K562 (cell line): ENCODE results near the gene TMC8. TPM values are rescaled to one million over a fixed set of nuclear protein-coding genes. Genes with fewer than 3 reads are reported as not detected.

ENCODE experiments used
- ATF7 ChIP-seq: fragments of 450-650 bp; IDR thresholded peaks from 2 replicates; pipeline ENCODE4 v1.7.1; 2014; ENCODE audit warnings: mild to moderate bottlenecking, moderate library complexity
- FOXK1 ChIP-seq: sonication (generic); formaldehyde crosslinking; IDR thresholded peaks from 2 replicates; pipeline ENCODE4 v1.8.0; 2022; ENCODE audit warnings: missing genetic modification reagents, mild to moderate bottlenecking, borderline replicate concordance
- GTF2B ChIP-seq: IDR thresholded peaks from 2 replicates; pipeline ENCODE4 v1.6.1; 2011; ENCODE audit not compliant: insufficient read length; ENCODE audit errors: extremely low read depth
- HNRNPH1 ChIP-seq: fragments of 200-400 bp; formaldehyde crosslinking; optimal IDR thresholded peaks from 2 replicates; pipeline ENCODE3; 2017; ENCODE audit warnings: low read depth, mild to moderate bottlenecking, low read length, moderate library complexity
- PCBP2 ChIP-seq: fragments of 200-400 bp; formaldehyde crosslinking; IDR thresholded peaks from 2 replicates; pipeline ENCODE4 v1.6.1; 2018; ENCODE audit warnings: low read length, low read depth, mild to moderate bottlenecking, moderate library complexity; ENCODE audit not compliant: poor library complexity, severe bottlenecking
- ZFPM2 ChIP-seq: fragments of 250-450 bp; sonication (Bioruptor Pico); IDR thresholded peaks from 2 replicates; pipeline ENCODE4 v1.5.1; 2022; ENCODE audit warnings: mild to moderate bottlenecking
- polyA plus RNA-seq, 8 experiments: library from polyadenylated mRNA; depleted of rRNA in 4 of 8; stranded (reverse) in 5 of 8; unstranded in 3 of 8; fragments of >200 nt; fragmentation: Nextera tagmentation in 2 of 8; fragmentation: Illumina TruSeq in 1 of 8; extraction: Ambion mirVana in 2 of 8; extraction: Trizol in 1 of 8; gene quantifications; 2 replicates each; pipeline versions ENCODE4 v1.2.1 to v1.2.3, GENCODE V29; 2011 to 2014; ENCODE audit warnings: inconsistent platforms in 1 of 8, missing spikeins in 1 of 8
- total RNA-seq, 7 experiments: library from RNA; depleted of rRNA in 6 of 7; stranded (reverse); fragments of >200 nt in 6 of 7; fragmentation: Illumina TruSeq in 2 of 7; extraction: Trizol in 2 of 7; gene quantifications; 2 replicates each; pipeline versions ENCODE4 v1.2.1 to v1.2.3, GENCODE V29; 2011 to 2021; ENCODE audit warnings: low replicate concordance in 1 of 7
- TF ChIP-seq, protein P1 (sequence below): fragments of 450-650 bp; formaldehyde crosslinking; conservative IDR thresholded peaks from 2 replicates; pipeline ENCODE4 v1.4.0; 2022; ENCODE audit warnings: mild to moderate bottlenecking, missing genetic modification characterization
- TF ChIP-seq, protein P2 (sequence below): fragments of 250-450 bp; sonication (Bioruptor Pico); IDR thresholded peaks from 2 replicates; pipeline ENCODE4 v1.5.0; 2021
- TF ChIP-seq, protein P3 (sequence below), 2 experiments: fragments of 450-650 bp in 1 of 2; sonication (generic) in 1 of 2; formaldehyde crosslinking in 1 of 2; IDR thresholded peaks; 2 replicates each; pipeline versions ENCODE4 v1.7.1 to v1.9.0; 2016 to 2022; ENCODE audit warnings: inconsistent platforms in 1 of 2, mild to moderate bottlenecking in 1 of 2, missing genetic modification reagents in 1 of 2
- TF ChIP-seq, protein P4 (sequence below): sonication (generic); formaldehyde crosslinking; IDR thresholded peaks from 2 replicates; pipeline ENCODE4 v1.8.0; 2022; ENCODE audit warnings: mild to moderate bottlenecking, missing genetic modification reagents

Gene TMC8
- total and polyA plus RNA-seq, 9 of the 15 experiments (the other 6 are each of a cell fraction or from before 2014, with no cell fraction given), result 0.13 to 10.9 (median 2.8) TPM

DNA sequence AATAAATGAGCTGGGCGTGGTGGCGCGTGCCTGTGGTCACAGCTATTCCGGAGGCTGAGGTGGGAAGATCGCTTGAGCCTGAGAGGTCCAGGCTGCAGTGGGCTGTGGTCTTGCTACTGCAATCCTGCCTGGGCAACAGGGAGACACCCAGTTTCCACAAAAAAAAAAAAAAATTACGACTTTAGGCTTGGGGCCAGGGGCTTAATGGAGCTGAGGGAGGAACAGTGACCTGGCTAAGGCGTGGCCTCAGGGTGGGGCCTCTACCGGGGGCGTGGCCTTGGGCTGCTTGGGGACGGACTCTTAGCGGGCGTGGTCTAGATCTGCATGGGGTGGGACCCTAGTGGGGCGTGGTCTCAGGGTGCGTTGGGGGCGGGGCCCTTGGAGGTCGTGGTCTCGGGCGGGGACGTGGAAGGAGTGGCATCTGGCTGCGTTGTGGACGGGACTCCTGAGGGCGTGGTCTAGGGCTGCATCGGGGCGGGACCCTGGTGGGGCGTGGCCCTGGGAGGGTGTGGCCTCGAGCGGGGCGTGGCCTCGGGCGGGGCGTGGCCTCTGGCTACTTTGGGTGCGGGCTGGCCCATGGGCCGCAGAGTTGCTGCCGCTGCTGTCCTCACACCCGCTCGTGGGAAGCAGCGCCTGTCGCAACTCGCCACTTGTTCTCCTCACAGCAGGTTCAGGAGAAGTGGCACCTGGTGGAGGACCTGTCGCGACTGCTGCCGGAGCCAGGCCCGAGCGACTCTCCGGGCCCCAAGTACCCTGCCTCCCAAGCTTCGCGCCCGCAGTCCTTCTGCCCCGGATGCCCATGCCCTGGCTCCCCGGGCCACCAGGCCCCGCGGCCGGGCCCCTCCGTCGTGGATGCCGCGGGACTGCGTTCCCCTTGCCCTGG, 9.8 kb downstream of the TMC8 start (continued):
- TF ChIP-seq, protein P1, sequence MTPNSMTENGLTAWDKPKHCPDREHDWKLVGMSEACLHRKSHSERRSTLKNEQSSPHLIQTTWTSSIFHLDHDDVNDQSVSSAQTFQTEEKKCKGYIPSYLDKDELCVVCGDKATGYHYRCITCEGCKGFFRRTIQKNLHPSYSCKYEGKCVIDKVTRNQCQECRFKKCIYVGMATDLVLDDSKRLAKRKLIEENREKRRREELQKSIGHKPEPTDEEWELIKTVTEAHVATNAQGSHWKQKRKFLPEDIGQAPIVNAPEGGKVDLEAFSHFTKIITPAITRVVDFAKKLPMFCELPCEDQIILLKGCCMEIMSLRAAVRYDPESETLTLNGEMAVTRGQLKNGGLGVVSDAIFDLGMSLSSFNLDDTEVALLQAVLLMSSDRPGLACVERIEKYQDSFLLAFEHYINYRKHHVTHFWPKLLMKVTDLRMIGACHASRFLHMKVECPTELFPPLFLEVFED (CRISPR knock-in tag), result no peak
- TF ChIP-seq GTF2B, result no peak
- TF ChIP-seq FOXK1 (CRISPR knock-in tag), result no peak
- no peak for TF ChIP-seq ZFPM2 (CRISPR knock-in tag)
- TF ChIP-seq, protein P2, sequence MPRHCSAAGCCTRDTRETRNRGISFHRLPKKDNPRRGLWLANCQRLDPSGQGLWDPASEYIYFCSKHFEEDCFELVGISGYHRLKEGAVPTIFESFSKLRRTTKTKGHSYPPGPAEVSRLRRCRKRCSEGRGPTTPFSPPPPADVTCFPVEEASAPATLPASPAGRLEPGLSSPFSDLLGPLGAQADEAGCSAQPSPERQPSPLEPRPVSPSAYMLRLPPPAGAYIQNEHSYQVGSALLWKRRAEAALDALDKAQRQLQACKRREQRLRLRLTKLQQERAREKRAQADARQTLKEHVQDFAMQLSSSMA (CRISPR knock-in tag), result no peak
- TF ChIP-seq, protein P3, sequence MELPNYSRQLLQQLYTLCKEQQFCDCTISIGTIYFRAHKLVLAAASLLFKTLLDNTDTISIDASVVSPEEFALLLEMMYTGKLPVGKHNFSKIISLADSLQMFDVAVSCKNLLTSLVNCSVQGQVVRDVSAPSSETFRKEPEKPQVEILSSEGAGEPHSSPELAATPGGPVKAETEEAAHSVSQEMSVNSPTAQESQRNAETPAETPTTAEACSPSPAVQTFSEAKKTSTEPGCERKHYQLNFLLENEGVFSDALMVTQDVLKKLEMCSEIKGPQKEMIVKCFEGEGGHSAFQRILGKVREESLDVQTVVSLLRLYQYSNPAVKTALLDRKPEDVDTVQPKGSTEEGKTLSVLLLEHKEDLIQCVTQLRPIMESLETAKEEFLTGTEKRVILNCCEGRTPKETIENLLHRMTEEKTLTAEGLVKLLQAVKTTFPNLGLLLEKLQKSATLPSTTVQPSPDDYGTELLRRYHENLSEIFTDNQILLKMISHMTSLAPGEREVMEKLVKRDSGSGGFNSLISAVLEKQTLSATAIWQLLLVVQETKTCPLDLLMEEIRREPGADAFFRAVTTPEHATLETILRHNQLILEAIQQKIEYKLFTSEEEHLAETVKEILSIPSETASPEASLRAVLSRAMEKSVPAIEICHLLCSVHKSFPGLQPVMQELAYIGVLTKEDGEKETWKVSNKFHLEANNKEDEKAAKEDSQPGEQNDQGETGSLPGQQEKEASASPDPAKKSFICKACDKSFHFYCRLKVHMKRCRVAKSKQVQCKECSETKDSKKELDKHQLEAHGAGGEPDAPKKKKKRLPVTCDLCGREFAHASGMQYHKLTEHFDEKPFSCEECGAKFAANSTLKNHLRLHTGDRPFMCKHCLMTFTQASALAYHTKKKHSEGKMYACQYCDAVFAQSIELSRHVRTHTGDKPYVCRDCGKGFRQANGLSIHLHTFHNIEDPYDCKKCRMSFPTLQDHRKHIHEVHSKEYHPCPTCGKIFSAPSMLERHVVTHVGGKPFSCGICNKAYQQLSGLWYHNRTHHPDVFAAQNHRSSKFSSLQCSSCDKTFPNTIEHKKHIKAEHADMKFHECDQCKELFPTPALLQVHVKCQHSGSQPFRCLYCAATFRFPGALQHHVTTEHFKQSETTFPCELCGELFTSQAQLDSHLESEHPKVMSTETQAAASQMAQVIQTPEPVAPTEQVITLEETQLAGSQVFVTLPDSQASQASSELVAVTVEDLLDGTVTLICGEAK (IDR thresholded peaks at IDR 0.05), result peak; percentile 26; the same call in 1 of the 2 replicates
- TF ChIP-seq, protein P3 (CRISPR knock-in tag; IDR thresholded peaks at IDR 0.05), result no peak
- peak; percentile 68 for TF ChIP-seq ATF7
- TF ChIP-seq, protein P4, sequence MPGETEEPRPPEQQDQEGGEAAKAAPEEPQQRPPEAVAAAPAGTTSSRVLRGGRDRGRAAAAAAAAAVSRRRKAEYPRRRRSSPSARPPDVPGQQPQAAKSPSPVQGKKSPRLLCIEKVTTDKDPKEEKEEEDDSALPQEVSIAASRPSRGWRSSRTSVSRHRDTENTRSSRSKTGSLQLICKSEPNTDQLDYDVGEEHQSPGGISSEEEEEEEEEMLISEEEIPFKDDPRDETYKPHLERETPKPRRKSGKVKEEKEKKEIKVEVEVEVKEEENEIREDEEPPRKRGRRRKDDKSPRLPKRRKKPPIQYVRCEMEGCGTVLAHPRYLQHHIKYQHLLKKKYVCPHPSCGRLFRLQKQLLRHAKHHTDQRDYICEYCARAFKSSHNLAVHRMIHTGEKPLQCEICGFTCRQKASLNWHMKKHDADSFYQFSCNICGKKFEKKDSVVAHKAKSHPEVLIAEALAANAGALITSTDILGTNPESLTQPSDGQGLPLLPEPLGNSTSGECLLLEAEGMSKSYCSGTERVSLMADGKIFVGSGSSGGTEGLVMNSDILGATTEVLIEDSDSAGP (CRISPR knock-in tag), result no peak
- TF ChIP-seq HNRNPH1, result no peak
- TF ChIP-seq PCBP2, result no peak
